Panc1 (cell line): Measurements from ENCODE around the gene CMTM4. TPM values are rescaled to one million over a fixed set of nuclear protein-coding genes. Genes with fewer than 3 reads are reported as not detected.

Experiments
- ATAC-seq: fragments of 200-7000 bp; cut with Tn5 transposase; 2 replicates; pipeline ENCODE4 v1.9.1; 2020; ENCODE audit warnings: mild to moderate bottlenecking, moderate library complexity
- BruUV-seq: library from RNA; stranded (reverse); fragments of 400-500 nt; replicated peaks from 2 replicates; lab custom pipeline; 2021; lab: Mats Ljungman, UMichigan
- CTCF ChIA-PET: fragments of 300-600 bp; sonication (Branson Sonifier 250); formaldehyde crosslinking; loops from one replicate; lab custom pipeline; 2022; ENCODE audit warnings: antibody characterized with exemption; lab: Charles Lee
- POLR2A ChIA-PET: fragments of 300-600 bp; sonication (Branson Sonifier 250); formaldehyde crosslinking; loops from one replicate; lab custom pipeline; 2022; ENCODE audit warnings: antibody characterized with exemption; lab: Charles Lee
- DNase-seq: peaks from one replicate; pipeline ENCODE4 v3.0.0-alpha.2; 2010; ENCODE audit warnings: low read depth, low spot score
- H3K27ac ChIP-seq: 2 replicates; pipeline ENCODE4 v1.5.1; 2011; ENCODE audit warnings: mild to moderate bottlenecking, low read length, inconsistent platforms
- H3K27me3 ChIP-seq: fragments of 200-500 bp; sonication (Bioruptor generic); 2 replicates; pipeline ENCODE4 v1.6.0; 2014; ENCODE audit warnings: low read length, inconsistent platforms; ENCODE audit not compliant: control insufficient read depth, insufficient read depth
- H3K36me3 ChIP-seq: fragments of 200-500 bp; sonication (Bioruptor generic); 2 replicates; pipeline ENCODE4 v1.5.1; 2014; ENCODE audit warnings: inconsistent platforms, mild to moderate bottlenecking, low read length, moderate library complexity; ENCODE audit not compliant: control insufficient read depth, insufficient read depth
- H3K4me1 ChIP-seq: 2 replicates; pipeline ENCODE4 v1.5.1; 2011; ENCODE audit warnings: inconsistent platforms, mild to moderate bottlenecking, low read length, moderate library complexity; ENCODE audit not compliant: control insufficient read depth, insufficient read depth
- H3K4me3 ChIP-seq, 2 experiments: 2 replicates each; pipeline ENCODE4 v1.5.1; 2011 to 2012; ENCODE audit warnings: low read depth in 2 of 2, low read length in 2 of 2, mild to moderate bottlenecking in 2 of 2, inconsistent platforms in 1 of 2, moderate library complexity in 1 of 2
- H3K9me3 ChIP-seq: fragments of 200-500 bp; sonication (Bioruptor generic); 2 replicates; pipeline ENCODE4 v1.5.1; 2014; ENCODE audit warnings: low read depth, mild to moderate bottlenecking, inconsistent platforms, low read length, moderate library complexity; ENCODE audit not compliant: control insufficient read depth, insufficient read depth
- POLR2AphosphoS5 ChIP-seq: IDR thresholded peaks from 2 replicates; pipeline ENCODE4 v1.6.1; 2012; ENCODE audit warnings: mild to moderate bottlenecking, low read depth, low read length, moderate library complexity
- REST ChIP-seq, 2 experiments: IDR thresholded peaks; 2 replicates each; pipeline ENCODE4 v1.6.1; 2011 to 2012; ENCODE audit warnings: low read depth in 2 of 2, control low read depth in 1 of 2, low read length in 1 of 2, mild to moderate bottlenecking in 1 of 2, moderate library complexity in 1 of 2; ENCODE audit not compliant: insufficient read depth in 1 of 2
- SIN3A ChIP-seq: IDR thresholded peaks from 2 replicates; pipeline ENCODE4 v1.6.1; 2012; ENCODE audit warnings: low read depth, mild to moderate bottlenecking, low read length, moderate library complexity, borderline replicate concordance; ENCODE audit not compliant: insufficient read depth
- TCF7L2 ChIP-seq: IDR thresholded peaks from 2 replicates; pipeline ENCODE4 v1.6.1; 2011; ENCODE audit warnings: mild to moderate bottlenecking, low read depth, low read length, inconsistent platforms
- in situ Hi-C: cut with HindIII; loops from 2 replicates; pipeline ENCODE4 v1.10.0; 2016; ENCODE audit warnings: low sequenced_read_pairs, low pct_unique_long_range_greater_than_20kb
- intact Hi-C: fragments of 100-400 bp; cut with micrococcal nuclease; formaldehyde crosslinking; loops from one replicate; pipeline ENCODE4 v1.10.0; 2022; ENCODE audit not compliant: unreplicated experiment
- total RNA-seq: library from RNA; stranded (reverse); gene quantifications from one replicate; pipeline ENCODE4 v1.2.1, GENCODE V29; 2021; ENCODE audit not compliant: unreplicated experiment
- TF ChIP-seq, protein P1 (sequence below): fragments of 450-650 bp; IDR thresholded peaks from 2 replicates; pipeline ENCODE4 v1.5.1; 2017; ENCODE audit warnings: mild to moderate bottlenecking

Gene CMTM4
- total RNA-seq, 1 experiment from 2014 or later = 51.9 TPM

DNA sequence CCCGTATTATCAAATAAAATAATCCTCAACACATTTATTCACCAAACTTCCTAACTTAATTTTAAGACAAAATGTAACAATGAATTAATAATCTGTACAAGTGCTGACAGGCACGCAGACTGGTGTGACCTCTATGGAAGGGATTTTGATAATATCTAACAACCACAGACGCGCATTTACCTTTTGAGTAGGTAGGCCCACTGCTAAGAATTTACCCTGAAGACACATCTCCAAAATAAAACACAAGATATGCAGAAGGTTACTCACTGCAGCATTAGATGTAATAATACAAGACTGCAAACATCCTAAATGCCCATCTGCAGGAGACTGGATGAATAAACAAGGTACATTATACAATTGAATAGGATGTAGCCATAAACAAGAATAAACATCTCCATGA is 22.7 kb upstream of the CMTM4 start:
- in situ Hi-C loops (no loop called here), intact Hi-C loops (no loop called here)
- peaks cover 4% of the 10 kb centered on the region for H3K36me3 ChIP-seq
- H3K9me3 ChIP-seq = no peaks in the 10 kb centered on the region
- H3K27ac ChIP-seq = no peak overlapping the region
- no TSS peak for BruUV-seq
- TF ChIP-seq SIN3A (no peak), TCF7L2 (no peak), POLR2AphosphoS5 (no peak), REST (IDR thresholded peaks at IDR 0.05; ENCODE audit: insufficient read depth in 1 of 2, low read depth in 2 of 2, low read length in 1 of 2) (no peak)
- TF ChIP-seq, protein P1, sequence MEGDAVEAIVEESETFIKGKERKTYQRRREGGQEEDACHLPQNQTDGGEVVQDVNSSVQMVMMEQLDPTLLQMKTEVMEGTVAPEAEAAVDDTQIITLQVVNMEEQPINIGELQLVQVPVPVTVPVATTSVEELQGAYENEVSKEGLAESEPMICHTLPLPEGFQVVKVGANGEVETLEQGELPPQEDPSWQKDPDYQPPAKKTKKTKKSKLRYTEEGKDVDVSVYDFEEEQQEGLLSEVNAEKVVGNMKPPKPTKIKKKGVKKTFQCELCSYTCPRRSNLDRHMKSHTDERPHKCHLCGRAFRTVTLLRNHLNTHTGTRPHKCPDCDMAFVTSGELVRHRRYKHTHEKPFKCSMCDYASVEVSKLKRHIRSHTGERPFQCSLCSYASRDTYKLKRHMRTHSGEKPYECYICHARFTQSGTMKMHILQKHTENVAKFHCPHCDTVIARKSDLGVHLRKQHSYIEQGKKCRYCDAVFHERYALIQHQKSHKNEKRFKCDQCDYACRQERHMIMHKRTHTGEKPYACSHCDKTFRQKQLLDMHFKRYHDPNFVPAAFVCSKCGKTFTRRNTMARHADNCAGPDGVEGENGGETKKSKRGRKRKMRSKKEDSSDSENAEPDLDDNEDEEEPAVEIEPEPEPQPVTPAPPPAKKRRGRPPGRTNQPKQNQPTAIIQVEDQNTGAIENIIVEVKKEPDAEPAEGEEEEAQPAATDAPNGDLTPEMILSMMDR = no peak
- ATAC-seq (no peak), DNase-seq (no peak)
- no peaks in the 10 kb centered on the region for H3K4me1 ChIP-seq
- no peaks in the 10 kb centered on the region for H3K27me3 ChIP-seq
- H3K4me3 ChIP-seq = no peak overlapping the region
- CTCF ChIA-PET = no interaction called here
- POLR2A ChIA-PET = no interaction called here

- no peaks in the 10 kb centered on the region for H3K27me3 ChIP-seq
- ATAC-seq = peak; percentile 42
- no peaks in the 10 kb centered on the region for H3K4me1 ChIP-seq
- ChIA-PET CTCF (no interaction called here), POLR2A (no interaction called here)
- no peaks in the 10 kb centered on the region for H3K9me3 ChIP-seq
- no peak for DNase-seq
- intact Hi-C loops = no loop called here
- TF ChIP-seq, protein P1 = no peak
- TF ChIP-seq REST (IDR thresholded peaks at IDR 0.05; ENCODE audit: insufficient read depth in 1 of 2, low read depth in 2 of 2, low read length in 1 of 2) (no peak), POLR2AphosphoS5 (no peak), SIN3A (no peak), TCF7L2 (no peak)
- BruUV-seq = no TSS peak
- H3K36me3 ChIP-seq = peaks cover 3% of the 10 kb centered on the region; the same call in 1 of the 2 replicates
- in situ Hi-C loops = no loop called here
- no peak overlapping the region for H3K27ac ChIP-seq
- no peak overlapping the region for H3K4me3 ChIP-seq
Observed at GRCh38 chr16:66717776-66718175, 21.2 kb upstream of the CMTM4 start.
